ENCODE results near the gene HOXD9. TPM values are rescaled to one million over a fixed set of nuclear protein-coding genes. Genes with fewer than 3 reads are reported as not detected.

HOXD9 gene
- total RNA-seq, 1 experiment from 2014 or later: not detected

- Histone ChIP-seq H2BK15ac (ENCODE audit: low read depth, low read length) (no peak overlapping the region), H3K27ac (ENCODE audit: insufficient read length, low read depth, low read length) (no peak overlapping the region), H3K79me1 (ENCODE audit: insufficient read depth, low read depth, low read length, poor library complexity, severe bottlenecking) (no peaks in the 10 kb centered on the region), H3K4me2 (ENCODE audit: insufficient read depth, insufficient read length, low read length) (no peak overlapping the region), H3T11ph (ENCODE audit: low read length) (no peak overlapping the region), H2BK20ac (ENCODE audit: low read depth, low read length, poor library complexity, severe bottlenecking) (no peak overlapping the region), H3K79me2 (ENCODE audit: insufficient read depth, low read length) (no peaks in the 10 kb centered on the region), H3K18ac (ENCODE audit: insufficient read length, low read depth, low read length) (no peak overlapping the region), H3K4ac (ENCODE audit: low read depth, low read length) (no peak overlapping the region), H4K20me1 (ENCODE audit: control insufficient read depth, insufficient read depth, insufficient read length) (no peaks in the 10 kb centered on the region), H2AK5ac (ENCODE audit: insufficient read length, low read length) (no peak overlapping the region), H2BK5ac (ENCODE audit: insufficient read length, low read length) (no peak overlapping the region), H4K8ac (replicated peaks; ENCODE audit: insufficient read length, low read depth, low read length) (no peak overlapping the region), H2AFZ (ENCODE audit: low read length) (no peak overlapping the region), H2BK12ac (ENCODE audit: insufficient read length, low read depth, low read length) (no peak overlapping the region), H3K14ac (ENCODE audit: insufficient read depth, low read length) (no peak overlapping the region), H3K23me2 (ENCODE audit: insufficient read length, low read depth, low read length, poor library complexity, severe bottlenecking) (no peaks in the 10 kb centered on the region), H3K4me1 (ENCODE audit: insufficient read depth, low read length) (no peaks in the 10 kb centered on the region), H4K91ac (ENCODE audit: insufficient read length, low read depth, low read length) (no peak overlapping the region), H3K9me3 (ENCODE audit: control insufficient read depth, low read depth, low read length) (no peaks in the 10 kb centered on the region), H4K5ac (ENCODE audit: insufficient read length, low read depth, low read length) (no peak overlapping the region), H3K27me3 (ENCODE audit: insufficient read depth, low read length) (peaks cover 95% of the 10 kb centered on the region), H3K9ac (ENCODE audit: extremely low read depth, insufficient read length, low read length) (no peak overlapping the region), H2BK120ac (ENCODE audit: low read depth, low read length, poor library complexity, severe bottlenecking) (no peak overlapping the region), H3K56ac (ENCODE audit: insufficient read length, low read depth, low read length) (no peak overlapping the region), H3K23ac (ENCODE audit: insufficient read length, low read depth, low read length) (no peak overlapping the region)
- Mint-ChIP-seq H3K4me1 (peaks cover 2 to 17% of the 10 kb centered on the region in 2 experiments; a peak in 3 of 4 replicates), H3K36me3 (ENCODE audit: insufficient read depth in 1 of 3, low read depth in 3 of 3) (no peaks in the 10 kb centered on the region; a peak in 1 of 7 replicates), H3K9me3 (peaks cover 3 to 8% of the 10 kb centered on the region in 2 experiments; a peak in 3 of 5 replicates), H3K4me3 (no peak overlapping the region; a peak in 1 of 5 replicates), H3K27ac (no peak overlapping the region), H3K27me3 (ENCODE audit: low read depth) (peaks cover 100% of the 10 kb centered on the region)
- WGBS (ENCODE audit: extremely low coverage, insufficient read length, low lambda C conversion rate): no CpG with 5 or more reads among the region's 32 CpGs
- TF ChIP-seq CTCF (conservative IDR thresholded peaks at IDR 0.05): no peak
- DNase-seq: no peak
These were observed 24.8 kb downstream of the HOXD9 start for GRCh38 chr2:176147210-176147799.

All from H9 (cell line).